HG03175 (cell line): ENCODE results near the gene WDR76.
A peak's percentile ranks its signal among the peaks of the same experiment; 100 is the strongest.
"Not testable (repeated sequence)": the region's sequence is repeated elsewhere in the genome, so short reads cannot be mapped to it uniquely, and the experiment has no call there.

Source experiments
- ATAC-seq: cut with Tn5 transposase; IDR thresholded peaks from one replicate; pipeline ENCODE4 v1.9.1; 2021; ENCODE audit warnings: mild to moderate bottlenecking, moderate library complexity; ENCODE audit not compliant: unreplicated experiment

Gene WDR76

DNA sequence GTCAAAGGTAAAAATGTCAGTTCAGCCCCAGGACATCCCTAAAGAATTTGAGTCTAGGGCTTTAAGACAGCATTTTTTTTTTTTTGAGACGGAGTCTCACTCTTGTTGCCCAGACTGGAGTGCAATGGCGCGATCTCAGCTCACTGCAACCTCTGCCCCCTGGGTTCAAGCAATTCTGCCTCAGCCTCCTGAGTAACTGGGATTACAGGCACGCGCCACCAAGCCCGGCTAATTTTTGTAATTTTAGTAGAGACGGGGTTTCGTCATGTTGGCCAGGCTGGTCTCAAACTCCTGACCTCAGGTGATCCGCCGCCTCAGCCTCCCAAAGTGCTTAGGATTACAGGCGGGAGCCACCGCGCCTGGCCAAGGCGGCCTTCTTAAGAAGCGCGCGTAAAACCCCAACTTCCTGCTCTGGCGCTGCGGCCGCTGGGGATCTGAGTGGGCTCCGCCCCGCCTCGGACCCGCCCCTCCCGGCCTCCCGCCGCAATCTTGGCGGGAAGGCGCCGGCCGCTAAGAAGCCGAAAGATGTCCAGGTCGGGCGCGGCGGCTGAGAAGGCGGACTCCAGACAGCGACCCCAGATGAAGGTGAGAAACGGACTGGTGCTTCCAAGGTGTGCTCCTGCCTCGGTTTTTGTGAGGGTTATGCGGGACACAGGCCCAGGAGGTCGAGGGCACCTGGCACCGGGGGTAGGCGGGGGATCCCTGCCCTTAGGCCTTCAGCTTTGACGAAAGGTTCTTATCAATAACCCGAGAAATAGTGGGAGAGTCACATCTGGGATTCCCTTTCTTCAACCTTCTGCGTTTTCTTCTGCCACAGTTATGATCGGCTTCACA lies at the start of gene WDR76:
Gene WDR76 (plus strand): TSS at position 495 of the 834 bp plus-strand sequence. CDS start 31 bp downstream, at position 526.
- peak; percentile 52 for ATAC-seq

DNA sequence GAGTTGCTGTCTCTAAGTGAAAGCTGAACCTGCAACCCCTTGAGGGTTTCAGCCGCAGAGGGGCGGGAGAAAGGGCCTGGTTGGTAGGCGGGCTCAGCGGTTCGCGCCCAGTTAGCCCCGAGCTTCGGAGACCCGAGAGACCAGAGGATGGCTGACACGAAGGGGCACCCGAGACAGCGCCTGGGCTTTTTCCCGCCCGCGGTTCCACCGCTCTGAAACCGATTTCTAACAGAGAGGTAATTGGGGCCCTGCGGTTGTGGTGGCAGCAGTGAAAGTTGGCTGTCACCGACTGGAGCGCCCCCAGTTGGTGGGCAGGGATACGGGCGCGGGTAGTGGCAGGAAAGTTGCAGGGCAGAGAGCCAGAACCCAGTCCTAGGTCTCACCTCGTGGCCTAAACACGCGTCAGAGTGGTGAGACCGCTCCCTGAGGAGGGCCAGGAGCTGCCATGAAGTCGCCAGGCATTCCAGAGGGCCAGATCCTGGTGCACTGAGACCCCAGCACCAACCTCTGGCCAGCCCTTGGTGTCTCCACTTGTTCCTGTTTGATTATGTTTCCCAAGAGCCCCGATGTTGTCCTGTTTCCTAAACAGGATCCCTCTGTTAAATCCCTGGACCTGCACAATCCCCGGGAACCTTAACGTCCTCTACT lies 49.4 kb upstream of the WDR76 start:
- ATAC-seq = peak; percentile 69

DNA sequence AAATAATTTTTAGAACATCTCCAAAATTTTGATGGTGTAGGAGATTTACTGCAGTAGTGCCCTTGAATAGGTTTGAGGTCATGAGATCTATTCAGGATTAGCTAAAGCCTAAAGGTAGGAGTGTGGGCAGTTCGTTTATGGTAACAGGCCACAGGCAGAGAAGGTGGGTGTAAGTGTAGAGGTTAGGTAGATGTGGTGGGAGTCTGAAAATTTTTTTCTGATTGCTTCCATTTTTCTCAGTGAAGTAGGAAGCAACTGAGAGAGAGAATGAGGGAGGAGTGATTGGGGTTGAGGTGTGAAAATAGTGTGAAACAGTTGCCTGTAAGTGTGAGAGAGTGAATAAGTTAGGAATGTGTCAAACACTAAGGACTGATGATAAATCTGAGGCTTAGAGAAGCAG lies 47.8 kb upstream of the WDR76 start:
- ATAC-seq = no peak

DNA sequence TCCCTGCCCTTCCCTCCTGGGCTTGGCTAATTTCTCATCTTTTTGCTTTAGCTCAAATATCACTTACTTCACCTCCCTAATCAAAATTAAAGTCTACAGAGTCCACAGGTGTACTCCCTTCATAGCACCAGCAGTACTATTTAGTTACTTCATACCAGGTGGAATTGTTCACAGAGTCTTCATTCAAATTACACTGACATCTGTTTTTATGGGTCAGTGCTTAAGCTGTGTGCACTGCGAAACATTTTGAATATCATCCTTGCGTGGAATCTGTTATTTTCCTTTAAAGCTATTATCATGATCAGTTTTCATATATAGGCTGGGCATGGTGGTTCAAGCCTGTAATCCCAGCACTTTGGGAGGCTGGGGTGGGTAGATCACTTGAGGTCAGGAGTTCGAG lies 37.4 kb upstream of the WDR76 start:
- ATAC-seq = no peak

DNA sequence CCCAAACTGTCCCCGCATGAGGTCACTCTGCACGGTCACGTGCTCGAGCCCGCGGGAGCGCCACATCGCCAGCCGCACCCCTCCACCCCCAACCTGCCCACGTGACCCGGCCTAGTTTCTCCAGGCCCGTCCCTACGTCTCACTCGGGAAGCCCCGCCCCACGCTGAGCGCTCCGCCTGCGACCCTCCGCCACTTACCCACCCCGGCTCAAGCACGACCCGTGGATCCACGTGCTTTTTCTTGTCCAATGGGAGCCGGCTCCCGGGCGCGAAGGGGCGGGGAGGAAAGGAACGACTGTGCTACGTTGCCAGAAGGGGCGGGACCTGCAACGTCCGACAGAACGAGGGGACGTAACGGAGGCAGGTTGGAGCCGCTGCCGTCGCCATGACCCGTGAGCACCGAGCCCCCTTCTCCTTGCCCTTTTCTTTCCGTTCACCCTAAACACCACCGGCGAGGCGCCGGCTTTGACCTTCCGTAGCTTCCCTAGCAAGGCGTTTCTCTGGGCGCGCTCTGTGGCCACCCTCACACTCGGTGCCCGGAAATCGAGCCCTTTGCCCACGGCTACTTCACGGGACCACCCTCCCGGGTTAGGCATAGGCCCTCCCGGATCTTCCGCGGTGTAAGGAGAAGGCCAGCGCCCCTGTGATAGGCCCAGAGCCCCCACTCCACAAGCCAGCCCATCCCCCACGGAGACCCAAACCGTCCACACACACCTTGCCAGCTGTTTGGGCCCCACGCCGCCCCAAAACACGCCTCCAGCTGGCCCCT lies 34.6 kb upstream of the WDR76 start, which contains the start of gene SERF2:
Gene SERF2 (plus strand): TSS at position 328 of the 768 bp plus-strand sequence. CDS start 57 bp downstream, at position 385.
- ATAC-seq = peak; percentile 87

DNA sequence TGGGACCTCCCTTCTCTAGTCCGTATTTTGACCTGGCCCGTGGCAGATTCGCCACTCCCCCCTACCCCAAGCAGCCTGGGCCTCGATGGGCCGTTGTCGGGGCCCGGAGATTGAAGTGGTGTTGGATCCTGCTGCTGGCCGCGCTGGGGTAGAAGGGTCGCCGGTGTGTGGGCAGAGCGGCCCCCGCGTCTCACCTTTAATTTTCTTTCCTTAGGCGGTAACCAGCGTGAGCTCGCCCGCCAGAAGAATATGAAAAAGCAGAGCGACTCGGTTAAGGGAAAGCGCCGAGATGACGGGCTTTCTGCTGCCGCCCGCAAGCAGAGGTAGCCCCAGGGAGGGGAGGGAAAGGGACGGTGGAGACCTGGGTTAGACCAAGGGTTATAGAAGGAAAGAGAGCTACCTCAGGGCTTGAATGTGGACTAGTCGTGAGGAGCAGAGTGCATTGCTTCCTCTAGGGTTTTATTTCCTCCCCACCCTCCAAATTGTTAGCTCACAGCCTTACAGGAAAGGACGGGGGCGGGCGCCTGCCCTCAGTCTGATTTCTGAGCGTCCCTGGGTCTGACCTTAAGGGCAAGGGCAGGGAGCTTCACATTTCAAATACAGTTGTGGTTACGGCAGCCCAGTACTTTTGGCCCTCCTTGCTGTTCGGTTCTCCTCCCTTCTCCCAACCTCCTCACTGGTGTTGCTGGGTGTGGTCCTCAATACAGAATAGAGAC lies 33.9 kb upstream of the WDR76 start:
- no peak for ATAC-seq

DNA sequence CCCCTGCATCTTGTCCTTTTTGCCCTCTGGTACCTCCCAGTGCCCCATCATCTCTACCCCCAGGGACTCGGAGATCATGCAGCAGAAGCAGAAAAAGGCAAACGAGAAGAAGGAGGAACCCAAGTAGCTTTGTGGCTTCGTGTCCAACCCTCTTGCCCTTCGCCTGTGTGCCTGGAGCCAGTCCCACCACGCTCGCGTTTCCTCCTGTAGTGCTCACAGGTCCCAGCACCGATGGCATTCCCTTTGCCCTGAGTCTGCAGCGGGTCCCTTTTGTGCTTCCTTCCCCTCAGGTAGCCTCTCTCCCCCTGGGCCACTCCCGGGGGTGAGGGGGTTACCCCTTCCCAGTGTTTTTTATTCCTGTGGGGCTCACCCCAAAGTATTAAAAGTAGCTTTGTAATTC lies 33.2 kb upstream of the WDR76 start:
- no peak for ATAC-seq

DNA sequence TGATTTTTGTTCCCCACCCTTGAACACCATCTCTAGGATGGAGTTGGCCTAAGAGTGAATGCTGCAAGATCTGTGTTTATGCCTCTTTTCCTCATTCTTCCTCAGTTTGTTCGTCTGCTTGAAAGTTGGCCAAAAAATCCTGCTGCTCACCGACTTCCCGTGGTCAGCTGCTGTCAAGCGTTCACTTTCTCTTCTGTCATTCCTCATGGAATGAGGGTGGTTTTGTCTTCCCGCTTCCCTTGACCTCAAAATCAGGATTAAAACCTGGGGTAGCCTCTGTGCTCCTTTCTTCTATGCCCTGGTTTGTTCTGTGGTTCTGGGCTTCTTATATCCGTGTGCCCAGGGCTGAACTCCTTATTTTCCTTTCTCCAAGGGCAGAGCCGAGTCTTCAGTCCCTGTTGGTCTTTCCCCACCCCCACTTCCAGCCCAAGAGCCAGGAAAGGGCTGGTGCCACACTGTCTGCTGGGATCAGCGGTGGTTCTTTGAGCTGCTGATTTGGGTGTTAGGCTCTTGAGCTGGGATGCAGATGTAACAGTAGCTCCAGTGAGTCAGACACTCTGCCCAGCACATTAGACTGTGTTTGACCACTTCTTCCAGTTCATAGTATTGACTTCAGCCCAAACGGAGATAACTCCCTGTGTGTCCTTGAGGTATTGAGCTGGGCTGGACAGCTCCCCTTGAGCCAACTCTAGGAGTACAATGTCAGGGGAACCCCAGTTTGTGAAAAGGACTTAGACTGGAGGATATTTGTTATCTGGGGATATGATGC lies 32.3 kb upstream of the WDR76 start:
- ATAC-seq = no peak

DNA sequence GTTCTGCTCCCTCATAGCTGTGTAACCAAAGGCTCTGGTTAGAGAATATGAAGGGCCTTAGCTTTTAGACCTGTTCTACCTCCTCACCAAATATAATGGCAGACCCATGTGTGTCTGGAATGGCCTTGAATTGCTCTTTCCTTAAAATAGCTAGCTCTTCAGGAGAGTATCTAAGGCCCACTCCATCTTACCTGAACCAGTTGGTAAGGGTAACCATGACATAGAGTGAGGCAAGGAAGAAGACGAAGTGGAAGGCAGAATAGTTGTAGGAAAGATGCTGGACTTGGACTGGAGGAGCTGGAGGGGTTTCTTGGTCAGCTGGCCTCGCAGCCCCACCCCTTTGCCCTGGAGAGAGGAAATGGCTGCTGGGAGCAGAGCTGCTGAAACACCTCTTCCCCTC lies 31.6 kb upstream of the WDR76 start:
- no peak for ATAC-seq

DNA sequence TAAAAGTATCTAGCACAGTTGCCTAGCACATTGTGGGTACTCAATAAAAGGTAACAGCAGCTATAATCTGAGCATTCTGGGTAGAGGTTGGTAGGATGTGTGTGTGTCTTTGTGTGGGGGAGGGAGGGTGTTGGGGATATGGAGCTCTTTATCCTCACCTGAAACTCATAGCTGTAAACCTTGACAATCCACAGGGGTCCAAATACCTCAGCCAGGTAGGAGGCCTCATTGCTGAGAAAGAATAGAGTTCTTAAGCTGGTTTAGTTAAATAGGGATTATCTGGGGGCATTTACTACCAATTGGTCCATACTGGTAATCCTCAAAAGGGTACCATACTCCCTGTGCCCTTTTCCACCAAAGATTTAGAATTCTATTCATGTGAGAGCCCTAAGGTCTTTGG lies 30.8 kb upstream of the WDR76 start:
- no peak for ATAC-seq

DNA sequence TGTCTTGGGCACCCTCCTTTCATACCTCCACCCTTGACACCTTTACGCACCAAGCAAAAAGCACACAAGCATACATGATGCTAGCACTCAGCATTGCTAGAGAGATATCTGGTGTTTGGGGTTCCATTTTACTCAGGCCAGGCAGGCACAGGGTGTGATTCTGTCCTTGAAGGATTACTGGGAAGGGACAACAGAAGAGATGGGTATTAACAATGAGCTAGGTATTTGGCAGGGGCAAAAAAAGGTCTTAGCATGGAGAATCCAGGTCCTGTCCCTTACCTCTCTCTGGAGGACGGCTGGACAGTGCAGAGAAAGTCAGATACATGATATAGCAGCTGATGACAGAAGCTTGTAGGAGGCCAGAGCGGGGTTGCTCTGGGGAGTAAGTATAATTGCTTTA lies 30.2 kb upstream of the WDR76 start:
- ATAC-seq = no peak

DNA sequence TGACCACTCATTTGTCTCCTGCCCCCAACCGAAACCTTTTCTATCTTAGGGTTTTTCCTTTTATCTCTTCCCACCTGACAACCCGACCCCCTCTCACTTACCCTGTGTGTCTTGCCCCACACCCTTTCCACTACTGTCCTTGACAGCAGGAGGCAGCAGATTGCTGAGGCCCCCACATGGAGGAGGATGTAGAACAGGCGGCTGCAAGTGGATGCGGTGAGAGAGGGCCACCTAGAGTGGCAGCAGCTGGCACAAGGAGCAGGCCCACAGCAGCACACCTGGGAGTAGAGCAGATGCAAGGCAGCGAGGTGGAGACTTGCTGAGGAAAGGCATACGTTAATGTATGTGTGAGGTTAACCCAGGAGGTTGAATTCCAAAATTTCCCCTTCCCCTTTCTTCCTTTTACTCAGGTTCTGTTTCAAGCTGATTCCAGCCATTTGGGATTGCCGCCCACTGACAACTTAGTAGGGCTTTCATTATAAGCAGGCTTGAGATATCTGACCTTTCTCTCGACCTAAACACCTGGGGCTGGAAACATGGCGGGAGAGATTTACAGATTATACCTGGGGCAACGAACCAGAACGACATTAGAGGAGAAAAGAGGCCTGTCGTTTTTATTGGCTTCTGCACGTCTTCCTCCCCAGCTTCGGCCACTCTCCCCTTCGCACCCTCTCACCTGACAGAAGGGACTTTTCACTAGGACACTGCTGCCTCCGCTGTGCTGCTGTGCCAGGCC lies 27.4 kb upstream of the WDR76 start:
- no peak for ATAC-seq

DNA sequence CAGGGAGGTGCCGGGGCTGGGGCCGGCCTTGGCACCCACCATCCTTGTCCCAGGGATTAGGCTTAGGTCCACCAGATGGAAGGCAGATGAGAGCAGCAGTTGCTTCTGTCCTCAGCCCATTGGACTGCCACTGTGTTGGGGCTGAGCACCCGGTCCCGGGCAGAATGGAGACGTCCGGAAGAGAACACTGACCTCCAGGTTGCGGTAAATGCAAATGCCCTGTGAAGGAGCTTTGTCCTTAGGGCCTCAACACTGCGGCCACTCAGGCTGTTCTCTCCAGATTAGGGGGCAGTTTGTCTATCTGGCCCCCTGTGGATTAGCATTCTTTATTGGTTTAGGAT lies 26.9 kb upstream of the WDR76 start, which contains the start of gene SERINC4:
Gene SERINC4 (minus strand): TSS at position 276 of the 341 bp plus-strand sequence. CDS start 234 bp downstream, at position 42.
- ATAC-seq = no peak

DNA sequence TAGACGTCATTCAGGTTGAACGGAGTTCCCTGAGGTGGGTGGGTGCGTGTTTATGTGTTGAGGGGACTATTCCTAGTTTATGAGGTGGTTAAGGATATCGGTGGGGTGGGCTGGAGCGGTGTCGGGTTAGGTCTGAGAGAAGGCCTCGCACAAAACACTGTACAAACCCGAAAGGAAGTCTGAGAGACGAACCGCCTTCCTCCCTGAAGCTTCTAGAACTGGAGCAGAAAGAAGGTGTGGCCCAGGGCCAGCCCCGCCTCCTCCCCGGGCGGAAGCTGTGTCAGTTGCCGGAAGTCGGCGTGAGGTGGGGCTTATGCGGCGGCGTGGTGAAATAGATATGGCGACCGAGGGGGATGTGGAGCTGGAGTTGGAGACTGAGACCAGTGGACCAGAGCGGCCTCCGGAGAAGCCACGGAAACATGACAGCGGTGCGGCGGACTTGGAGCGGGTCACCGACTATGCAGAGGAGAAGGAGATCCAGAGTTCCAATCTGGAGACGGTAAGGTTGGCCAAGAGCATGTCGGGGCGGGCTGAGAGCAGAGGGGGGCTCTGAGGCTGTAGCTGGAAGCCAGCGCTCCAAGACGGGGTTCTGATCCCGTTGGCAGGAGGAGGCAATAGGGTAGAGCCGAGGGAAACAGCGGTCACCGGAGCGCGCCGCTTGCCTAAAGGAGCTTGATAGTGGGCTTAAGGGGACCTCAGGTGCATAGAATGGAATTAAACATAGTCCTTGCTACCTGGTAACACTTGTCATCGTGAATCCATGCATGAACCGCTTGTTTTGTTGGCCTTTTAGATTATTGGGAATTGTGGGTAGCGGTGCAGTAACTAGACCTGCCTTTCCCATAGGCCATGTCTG lies 26.3 kb upstream of the WDR76 start, which contains the start of gene HYPK:
Gene HYPK (plus strand): TSS at position 314 of the 856 bp plus-strand sequence. CDS start 24 bp downstream, at position 338.
- peak; percentile 98 for ATAC-seq

DNA sequence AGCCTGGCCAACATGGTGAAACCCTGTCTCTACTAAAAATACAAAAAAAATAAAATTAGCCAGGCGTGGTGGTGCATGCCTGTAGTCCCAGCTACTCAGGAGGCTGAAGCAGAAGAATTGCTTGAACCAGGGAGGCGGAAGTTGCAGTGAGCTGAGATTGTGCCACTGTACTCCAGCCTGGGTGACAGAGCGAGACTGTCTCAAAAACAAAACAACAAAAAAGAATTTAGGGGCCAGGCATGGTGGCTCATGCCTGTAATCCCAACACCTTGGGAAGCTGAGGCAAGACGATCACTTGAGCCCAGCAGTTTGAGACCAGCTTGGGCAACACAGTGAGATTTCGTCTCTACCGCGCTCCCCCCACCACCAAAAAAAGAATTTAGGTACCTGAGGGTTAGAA lies 24.1 kb upstream of the WDR76 start:
- ATAC-seq = not testable (repeated sequence)

DNA sequence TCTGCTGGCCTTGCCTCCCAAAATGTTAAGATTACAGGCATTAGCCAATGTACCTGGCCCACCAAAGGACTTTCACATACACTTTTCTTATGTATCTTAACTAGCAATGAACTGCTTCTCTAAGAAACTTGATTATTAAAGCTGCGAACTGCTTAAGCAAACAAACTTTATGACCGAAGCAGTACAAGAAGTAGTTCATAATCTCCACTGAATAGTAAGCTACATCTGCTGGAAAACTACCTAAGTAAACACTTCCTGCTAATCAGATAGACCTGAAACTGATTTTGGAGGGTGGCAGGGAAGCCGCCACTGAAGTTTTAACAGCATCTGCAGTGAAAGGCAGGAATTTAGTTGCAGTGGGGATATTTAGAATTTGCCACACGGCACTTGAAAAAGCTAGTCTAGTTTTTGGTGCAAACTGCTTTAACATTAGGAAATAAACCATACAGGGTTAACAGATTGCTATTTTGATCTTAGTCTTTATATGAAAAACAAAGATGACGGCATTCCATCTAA lies 18.3 kb upstream of the WDR76 start:
- ATAC-seq = no peak

DNA sequence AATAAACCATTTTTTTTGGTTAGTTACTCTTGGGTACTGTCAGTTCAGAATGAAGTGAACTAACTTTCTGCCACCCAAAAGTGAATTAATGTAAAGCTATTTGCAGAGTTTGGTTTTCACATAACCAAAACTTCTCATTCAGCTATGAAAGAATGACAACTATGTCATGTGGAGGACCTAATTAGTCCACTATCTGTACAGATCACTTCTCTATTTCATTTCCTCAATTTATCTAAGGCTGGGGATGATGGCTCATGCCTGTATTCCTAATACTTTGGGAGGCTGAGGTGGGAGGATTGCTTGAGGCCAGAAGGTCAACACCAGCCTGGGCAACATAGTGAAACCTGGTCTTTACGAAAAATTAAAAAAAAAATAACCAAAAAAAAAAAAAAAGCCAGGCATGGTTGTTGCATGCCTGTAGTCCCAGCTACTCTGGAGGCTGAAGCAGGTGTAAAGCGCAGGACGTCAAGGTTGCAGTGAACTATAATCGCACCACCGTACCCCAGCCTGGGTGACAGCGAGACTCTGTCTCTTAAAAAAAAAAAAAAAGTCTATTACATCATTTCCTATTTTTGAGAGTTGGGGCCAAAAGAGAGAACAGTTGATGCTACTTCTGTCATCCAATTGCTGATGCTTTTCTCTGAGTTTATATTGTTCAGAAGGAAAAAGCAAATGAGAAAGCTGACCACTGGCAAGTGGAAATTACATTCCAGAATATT lies 17.7 kb upstream of the WDR76 start:
- peak; percentile 74 for ATAC-seq
